Caco-2 (cell line): ENCODE data around the gene NADK2. TPM values are rescaled to one million over a fixed set of nuclear protein-coding genes. Genes with fewer than 3 reads are reported as not detected.

Source experiments
- BruUV-seq: library from RNA; stranded (reverse); fragments of 400-500 nt; replicated peaks from 2 replicates; lab custom pipeline; 2021; lab: Mats Ljungman, UMichigan
- CTCF ChIA-PET: fragments of 300-600 bp; sonication (Branson Sonifier 250); formaldehyde crosslinking; loops from one replicate; lab custom pipeline; 2022; ENCODE audit warnings: antibody characterized with exemption; lab: Charles Lee
- POLR2A ChIA-PET: fragments of 300-600 bp; sonication (Branson Sonifier 250); formaldehyde crosslinking; loops from one replicate; lab custom pipeline; 2022; ENCODE audit warnings: antibody characterized with exemption; lab: Charles Lee
- DNase-seq, 2 experiments: peaks; one replicate each; pipeline versions ENCODE4 v3.0.0 to v3.0.0-alpha.2; 2020 to 2022
- H3K27me3 ChIP-seq: replicated peaks from 2 replicates; pipeline ENCODE4 v1.6.0; 2011; ENCODE audit warnings: low read length; ENCODE audit not compliant: control insufficient read depth, insufficient read depth
- H3K36me3 ChIP-seq: 2 replicates; pipeline ENCODE4 v1.5.1; 2011; ENCODE audit warnings: low read length; ENCODE audit not compliant: control insufficient read depth, insufficient read depth
- H3K4me1 ChIP-seq: fragments of 250-450 bp; sonication (Bioruptor Pico); 2 replicates; pipeline ENCODE4 v1.5.1; 2020; ENCODE audit warnings: mild to moderate bottlenecking
- H3K4me3 ChIP-seq: 2 replicates; pipeline ENCODE4 v1.5.1; 2011; ENCODE audit warnings: low read depth, mild to moderate bottlenecking, control low read depth, low read length
- H3K9me3 ChIP-seq: fragments of 250-450 bp; sonication (Bioruptor Pico); 2 replicates; pipeline ENCODE4 v1.5.1; 2020; ENCODE audit warnings: mild to moderate bottlenecking, moderate library complexity
- H3K27ac Mint-ChIP-seq: one replicate; pipeline ENCODE4 v1.8.0; 2022; ENCODE audit warnings: mixed read lengths; ENCODE audit not compliant: unreplicated experiment
- H3K27me3 Mint-ChIP-seq: one replicate; pipeline ENCODE4 v1.8.0; 2022; ENCODE audit warnings: mixed read lengths; ENCODE audit not compliant: insufficient read depth, unreplicated experiment
- H3K36me3 Mint-ChIP-seq: one replicate; pipeline ENCODE4 v1.8.0; 2022; ENCODE audit warnings: mild to moderate bottlenecking, mixed read lengths; ENCODE audit not compliant: insufficient read depth, unreplicated experiment
- H3K4me1 Mint-ChIP-seq: one replicate; pipeline ENCODE4 v1.8.0; 2022; ENCODE audit warnings: low read depth, mixed read lengths; ENCODE audit not compliant: unreplicated experiment
- H3K4me3 Mint-ChIP-seq: one replicate; pipeline ENCODE4 v1.8.0; 2022; ENCODE audit warnings: mild to moderate bottlenecking, moderate library complexity, mixed read lengths; ENCODE audit not compliant: unreplicated experiment
- H3K9me3 Mint-ChIP-seq: one replicate; pipeline ENCODE4 v1.8.0; 2022; ENCODE audit warnings: mixed read lengths; ENCODE audit not compliant: unreplicated experiment
- intact Hi-C: fragments of 100-400 bp; cut with micrococcal nuclease; formaldehyde crosslinking; loops from one replicate; pipeline ENCODE4 v1.10.0; 2022; ENCODE audit not compliant: unreplicated experiment
- total RNA-seq: library from RNA; stranded (reverse); gene quantifications from 2 replicates; pipeline ENCODE4 v1.2.3, GENCODE V29; 2022
- TF ChIP-seq, protein P1 (sequence below), 2 experiments: fragments of 200-600 bp in 1 of 2; IDR thresholded peaks; 1 replicate in 1 of 2; 2 replicates in 1 of 2; pipeline versions ENCODE4 v1.5.1 to v1.8.0; 2011 to 2022; ENCODE audit warnings: antibody characterized with exemption in 1 of 2, control low read depth in 1 of 2, inconsistent platforms in 1 of 2, low read depth in 1 of 2, low read length in 1 of 2, mild to moderate bottlenecking in 1 of 2, moderate library complexity in 1 of 2; ENCODE audit not compliant: insufficient read depth in 1 of 2, severe bottlenecking in 1 of 2, unreplicated experiment in 1 of 2

Gene NADK2
- total RNA-seq, 1 experiment from 2014 or later, result 79.4 TPM

DNA sequence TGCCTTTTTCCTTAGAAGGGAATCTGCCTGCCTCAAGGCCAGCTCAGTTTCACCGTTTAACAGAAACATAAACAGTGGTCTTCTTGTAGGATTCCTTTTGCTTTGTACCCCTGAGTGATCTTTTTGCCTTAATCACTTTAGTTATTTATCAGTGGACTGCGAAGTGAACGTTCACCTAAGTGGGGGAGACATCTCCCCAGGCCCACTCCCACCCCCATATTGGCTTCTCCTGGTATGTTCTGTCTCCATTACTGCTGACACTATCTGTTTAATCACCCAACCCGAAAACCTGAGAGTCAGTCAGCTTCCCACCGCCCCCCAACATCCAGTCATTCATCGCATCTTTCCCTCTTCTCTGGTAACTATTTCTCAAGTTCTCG, 88.4 kb downstream of the NADK2 start:
- ChIA-PET CTCF (interaction anchor here (1.1 to 4.2 kb wide), 2 partner anchors 74 to 89 kb away, joined by 3 to 36 read pairs; partner anchors contain the start of gene NADK2), POLR2A (interaction anchor here (0.6 kb wide), 1 partner anchor 495 kb away, joined by 3 read pairs; no protein-coding TSS in a partner anchor)
- Histone ChIP-seq H3K4me3 (peak overlapping the region; percentile 98), H3K36me3 (peaks cover 6% of the 10 kb centered on the region; the same call in 1 of the 2 replicates), H3K4me1 (peaks cover 64% of the 10 kb centered on the region), H3K27me3 (no peaks in the 10 kb centered on the region), H3K9me3 (peaks cover 5% of the 10 kb centered on the region; the same call in 1 of the 2 replicates)
- peaks cover 48% of the 10 kb centered on the region for H3K4me1 Mint-ChIP-seq
- DNase-seq, result no peak
- TF ChIP-seq, protein P1, sequence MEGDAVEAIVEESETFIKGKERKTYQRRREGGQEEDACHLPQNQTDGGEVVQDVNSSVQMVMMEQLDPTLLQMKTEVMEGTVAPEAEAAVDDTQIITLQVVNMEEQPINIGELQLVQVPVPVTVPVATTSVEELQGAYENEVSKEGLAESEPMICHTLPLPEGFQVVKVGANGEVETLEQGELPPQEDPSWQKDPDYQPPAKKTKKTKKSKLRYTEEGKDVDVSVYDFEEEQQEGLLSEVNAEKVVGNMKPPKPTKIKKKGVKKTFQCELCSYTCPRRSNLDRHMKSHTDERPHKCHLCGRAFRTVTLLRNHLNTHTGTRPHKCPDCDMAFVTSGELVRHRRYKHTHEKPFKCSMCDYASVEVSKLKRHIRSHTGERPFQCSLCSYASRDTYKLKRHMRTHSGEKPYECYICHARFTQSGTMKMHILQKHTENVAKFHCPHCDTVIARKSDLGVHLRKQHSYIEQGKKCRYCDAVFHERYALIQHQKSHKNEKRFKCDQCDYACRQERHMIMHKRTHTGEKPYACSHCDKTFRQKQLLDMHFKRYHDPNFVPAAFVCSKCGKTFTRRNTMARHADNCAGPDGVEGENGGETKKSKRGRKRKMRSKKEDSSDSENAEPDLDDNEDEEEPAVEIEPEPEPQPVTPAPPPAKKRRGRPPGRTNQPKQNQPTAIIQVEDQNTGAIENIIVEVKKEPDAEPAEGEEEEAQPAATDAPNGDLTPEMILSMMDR (IDR thresholded peaks at IDR 0.05; ENCODE audit: insufficient read depth in 1 of 2, low read depth in 1 of 2, low read length in 1 of 2, severe bottlenecking in 1 of 2, unreplicated experiment in 1 of 2), result no peak
- no peaks in the 10 kb centered on the region for H3K27me3 Mint-ChIP-seq
- peaks cover 64% of the 10 kb centered on the region for H3K36me3 Mint-ChIP-seq
- BruUV-seq, result no TSS peak
- peaks cover 9% of the 10 kb centered on the region for H3K9me3 Mint-ChIP-seq
- H3K4me3 Mint-ChIP-seq, result peak overlapping the region; percentile 75
- peak overlapping the region; percentile 63 for H3K27ac Mint-ChIP-seq
- intact Hi-C loops, result loop anchor here (2.0 kb wide), 2 partner anchors 28 to 74 kb away; no protein-coding TSS in a partner anchor

DNA sequence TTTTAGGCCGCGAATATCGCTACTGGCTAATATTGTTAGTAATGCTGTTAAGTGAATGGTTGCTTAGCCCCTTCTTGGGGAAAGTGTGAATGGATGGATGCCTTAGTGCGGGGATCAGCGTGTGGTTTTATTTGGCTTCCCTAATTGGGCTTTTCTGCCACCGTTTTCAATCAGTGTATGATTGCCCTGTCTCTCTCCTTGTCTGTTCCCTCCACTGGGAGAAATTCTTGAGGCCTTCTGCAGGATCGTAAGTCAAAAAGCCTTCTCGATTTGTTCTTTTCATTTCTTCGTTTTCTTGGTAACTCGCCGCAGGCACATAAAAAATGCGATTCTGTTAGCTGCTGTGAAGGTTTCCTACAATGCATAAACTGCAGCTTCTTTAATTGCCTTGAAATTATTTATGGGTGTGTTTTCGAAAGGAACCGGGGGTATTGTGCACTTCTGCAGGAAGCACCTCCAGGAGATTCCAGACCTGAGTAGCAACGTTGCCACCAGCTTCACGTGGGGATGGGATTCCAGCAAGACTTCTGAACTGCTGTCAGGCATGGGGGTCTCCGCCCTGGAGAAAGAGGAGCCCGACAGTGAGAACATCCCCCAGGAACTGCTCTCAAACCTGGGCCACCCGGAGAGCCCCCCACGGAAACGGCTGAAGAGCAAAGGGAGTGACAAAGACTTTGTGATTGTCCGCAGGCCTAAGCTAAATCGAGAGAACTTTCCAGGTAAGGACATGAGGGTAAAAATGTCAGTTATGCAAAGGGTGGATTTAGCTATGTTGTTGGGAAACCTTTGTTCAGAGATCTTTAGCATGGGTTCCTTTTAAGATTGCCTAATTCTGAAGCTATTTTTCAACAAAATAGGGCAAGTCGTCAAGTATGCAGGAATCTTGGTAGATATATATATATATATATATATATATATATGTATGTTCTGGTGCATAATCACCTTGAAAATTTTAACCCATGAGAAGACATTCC, 89.1 kb downstream of the NADK2 start:
- H3K9me3 ChIP-seq, result peaks cover 5% of the 10 kb centered on the region; the same call in 1 of the 2 replicates
- intact Hi-C loops, result loop anchor here (2.0 kb wide), 2 partner anchors 28 to 74 kb away; no protein-coding TSS in a partner anchor
- TF ChIP-seq, protein P1 (IDR thresholded peaks at IDR 0.05; ENCODE audit: insufficient read depth in 1 of 2, low read depth in 1 of 2, low read length in 1 of 2, severe bottlenecking in 1 of 2, unreplicated experiment in 1 of 2), result no peak
- POLR2A ChIA-PET, result interaction anchor here (0.6 to 1.0 kb wide), 3 partner anchors 74 to 725 kb away, joined by 3 to 6 read pairs (median 4); no protein-coding TSS in a partner anchor
- peak in 1 of 2 experiments; percentile 24 for DNase-seq
- peaks cover 57% of the 10 kb centered on the region for H3K36me3 Mint-ChIP-seq
- TSS peak; percentile 70 for BruUV-seq
- peak overlapping the region; percentile 85 for H3K27ac Mint-ChIP-seq
- H3K4me1 ChIP-seq, result peaks cover 59% of the 10 kb centered on the region
- H3K27me3 Mint-ChIP-seq, result no peaks in the 10 kb centered on the region
- CTCF ChIA-PET, result interaction anchor here (1.1 to 4.2 kb wide), 3 partner anchors 25 to 90 kb away, joined by 3 to 36 read pairs (median 3); partner anchors contain the start of gene NADK2
- H3K9me3 Mint-ChIP-seq, result peaks cover 9% of the 10 kb centered on the region
- H3K27me3 ChIP-seq, result no peaks in the 10 kb centered on the region
- H3K36me3 ChIP-seq, result peaks cover 6% of the 10 kb centered on the region; the same call in 1 of the 2 replicates
- peak overlapping the region; percentile 75 for H3K4me3 Mint-ChIP-seq
- H3K4me1 Mint-ChIP-seq, result peaks cover 50% of the 10 kb centered on the region
- H3K4me3 ChIP-seq, result peak overlapping the region; percentile 98
